Left cardiac atrium (tissue), 4 donors: ENCODE results near the gene BHMT2. TPM values are rescaled to one million over a fixed set of nuclear protein-coding genes. Genes with fewer than 3 reads are reported as not detected.

ENCODE experiments used
- ATAC-seq, 2 donors: fragments of 200-7000 bp; cut with Tn5 transposase; one replicate each; pipeline ENCODE4 v1.9.1; 2020; ENCODE audit warnings: mild to moderate bottlenecking in 2 of 2, moderate library complexity in 2 of 2
- DNase-seq: peaks from one replicate; pipeline ENCODE4 v3.0.0-alpha.2; 2020
- intact Hi-C, 2 donors: fragments of 100-400 bp; cut with DNase I; formaldehyde crosslinking; loops; one replicate each; pipeline versions ENCODE4 v1.14.1 to v1.15.1; 2022 to 2023
- total RNA-seq, 2 donors: library from RNA; stranded (reverse); fragmentation: NEBNext Ultra II Directional; extraction: Animal tissue kit (Norgen Biotek cat#: 25700); gene quantifications; one replicate each; pipeline ENCODE4 v1.2.1, GENCODE V29; 2021
- donor health status: DM: no; HTN: yes; CAD: no.
- donor health status: DM: no; HTN: yes; CAD: no; lungs with severe emphysema.
- donor health status: DM: yes; HTN: yes; CAD: no.
- donor health status: Dilated cardiomyopathy.

Gene BHMT2
- total RNA-seq, 2 donors from 2014 or later = 16.3 to 21.5 TPM

- ATAC-seq = no peak
- intact Hi-C loops = no loop called here
- no peak for DNase-seq
Observed at GRCh38 chr5:79055017-79055416, 14.6 kb upstream of the BHMT2 start.

- intact Hi-C loops = no loop called here
- DNase-seq = no peak
- no peak for ATAC-seq
Observed at GRCh38 chr5:79056847-79057246, 12.7 kb upstream of the BHMT2 start.

- no peak for DNase-seq
- intact Hi-C loops = no loop called here
- no peak for ATAC-seq
Observed at GRCh38 chr5:79059674-79060073, 9.9 kb upstream of the BHMT2 start.

GRCh38 chr5:79062436-79062835, 7.1 kb upstream of the BHMT2 start:
- ATAC-seq (no peak), DNase-seq (no peak)
- intact Hi-C loops = no loop called here

GRCh38 chr5:79070350-79070667, 742 bp downstream of the BHMT2 start:
- peak; percentile 39 to 57 for ATAC-seq
- DNase-seq = peak; percentile 28
- intact Hi-C loops = no loop called here

- DNase-seq (no peak), ATAC-seq (no peak)
- intact Hi-C loops = no loop called here
Observed at GRCh38 chr5:79074641-79075040, 5.1 kb downstream of the BHMT2 start.

- no peak for DNase-seq
- ATAC-seq = peak; percentile 44 to 77
- intact Hi-C loops = no loop called here
Observed at GRCh38 chr5:79075646-79076426, 6.3 kb downstream of the BHMT2 start.

GRCh38 chr5:79076819-79077218, 7.3 kb downstream of the BHMT2 start:
- intact Hi-C loops = no loop called here
- DNase-seq (no peak), ATAC-seq (no peak)

- intact Hi-C loops = no loop called here
- ATAC-seq (no peak), DNase-seq (no peak)
Observed at GRCh38 chr5:79077680-79078365, 8.3 kb downstream of the BHMT2 start.

GRCh38 chr5:79080804-79081203, 11.2 kb downstream of the BHMT2 start:
- no peak for ATAC-seq
- no peak for DNase-seq
- intact Hi-C loops = no loop called here

- DNase-seq (no peak), ATAC-seq (no peak)
- intact Hi-C loops = no loop called here
Observed at GRCh38 chr5:79081779-79082178, 12.2 kb downstream of the BHMT2 start.

GRCh38 chr5:79086116-79086515, 16.5 kb downstream of the BHMT2 start:
- ATAC-seq (no peak), DNase-seq (no peak)
- intact Hi-C loops = no loop called here

- intact Hi-C loops = no loop called here
- ATAC-seq = no peak
- no peak for DNase-seq
Observed at GRCh38 chr5:79088507-79088906, 18.9 kb downstream of the BHMT2 start.

- DNase-seq (no peak), ATAC-seq (peak in 1 of 2 donors; percentile 55)
Observed at GRCh38 chr5:79091064-79091463, 21.5 kb downstream of the BHMT2 start.

GRCh38 chr5:79093762-79094161, 24.2 kb downstream of the BHMT2 start:
- DNase-seq = no peak
- no peak for ATAC-seq
- intact Hi-C loops = no loop called here

More at GRCh38 chr5:79091064-79091463, 21.5 kb downstream of the BHMT2 start:
- intact Hi-C loops = no loop called here

GRCh38 chr5:79105868-79106267, 36.3 kb downstream of the BHMT2 start:
- intact Hi-C loops = loop anchor here in 1 of 2 donors (5.0 kb wide), 1 partner anchor 79 kb away; no protein-coding TSS in a partner anchor
- ATAC-seq (no peak), DNase-seq (no peak)

GRCh38 chr5:79107020-79107796, 37.6 kb downstream of the BHMT2 start:
- intact Hi-C loops = loop anchor here in 1 of 2 donors (5.0 kb wide), 1 partner anchor 80 kb away; no protein-coding TSS in a partner anchor
- ATAC-seq = peak; percentile 19 to 64
- DNase-seq = no peak

- ATAC-seq (no peak), DNase-seq (no peak)
- intact Hi-C loops = loop anchor here in 1 of 2 donors (5.0 kb wide), 1 partner anchor 81 kb away; no protein-coding TSS in a partner anchor
Observed at GRCh38 chr5:79108086-79108485, 38.5 kb downstream of the BHMT2 start.

- ATAC-seq (no peak), DNase-seq (no peak)
- intact Hi-C loops = loop anchor here in 1 of 2 donors (5.0 kb wide), 1 partner anchor 81 kb away; no protein-coding TSS in a partner anchor
Observed at GRCh38 chr5:79108792-79109191, 39.2 kb downstream of the BHMT2 start.
